Adrenal gland (tissue), 12 donors: Measurements from ENCODE around the gene DCAF6. TPM values are rescaled to one million over a fixed set of nuclear protein-coding genes. Genes with fewer than 3 reads are reported as not detected.

Experiments
- DNase-seq, 7 donors: peaks; one replicate each; pipeline ENCODE4 v3.0.0-alpha.2; 2019 to 2020
- H3K27ac ChIP-seq, 5 donors: fragments of 200-600 bp; sonication (generic) in 4 of 5; 1 replicate in 3 of 5; 2 replicates in 2 of 5; pipeline versions ENCODE4 v1.5.1 to v1.8.0; 2016 to 2020; ENCODE audit warnings: mild to moderate bottlenecking in 1 of 5
- H3K27me3 ChIP-seq: fragments of 200-600 bp; 2 replicates; pipeline ENCODE4 v1.8.0; 2021
- H3K36me3 ChIP-seq, 2 donors: fragments of 200-600 bp; replicated peaks in 1 of 2; 1 replicate in 1 of 2; 2 replicates in 1 of 2; pipeline versions ENCODE4 v1.5.1 to v1.8.0; 2018 to 2022
- H3K4me1 ChIP-seq, 2 donors: fragments of 200-600 bp; replicated peaks in 1 of 2; 1 replicate in 1 of 2; 2 replicates in 1 of 2; pipeline versions ENCODE4 v1.5.1 to v1.8.0; 2018 to 2021
- H3K4me3 ChIP-seq, 4 donors: fragments of 200-600 bp; sonication (generic) in 3 of 4; one replicate each; pipeline ENCODE4 v1.5.1; 2016 to 2018
- H3K9me3 ChIP-seq, 3 donors: fragments of 200-600 bp; sonication (generic) in 1 of 3; replicated peaks in 1 of 3; 1 replicate in 2 of 3; 2 replicates in 1 of 3; pipeline versions ENCODE4 v1.5.1 to v1.8.0; 2016 to 2021
- CTCF ChIP-seq, 6 experiments: fragments of 450-650 bp in 4 of 6; fragments of 200-600 bp in 2 of 6; sonication (generic) in 1 of 6; IDR thresholded peaks; 1 replicate in 5 of 6; 2 replicates in 1 of 6; pipeline versions ENCODE4 v1.5.1 to v1.8.0; 2016 to 2021; ENCODE audit warnings: antibody characterized with exemption in 6 of 6, mild to moderate bottlenecking in 2 of 6, moderate library complexity in 1 of 6
- POLR2A ChIP-seq, 2 donors: fragments of 450-650 bp; IDR thresholded peaks; one replicate each; pipeline ENCODE4 v1.6.1; 2017; ENCODE audit warnings: antibody characterized with exemption in 2 of 2, mild to moderate bottlenecking in 2 of 2, moderate library complexity in 1 of 2
- WGBS, 4 donors: extraction: QIAGEN DNeasy Blood & Tissue Kit in 2 of 4; methylation state at CpG; one replicate each; pipeline versions ENCODE4 v1.1.5 to v1.1.7; 2013 to 2017; 5-methylcytosine and 5-hydroxymethylcytosine counted together
- intact Hi-C, 2 donors: fragments of 100-400 bp; cut with DNase I; formaldehyde crosslinking; loops; one replicate each; pipeline versions ENCODE4 v1.14.1 to v1.15.0; 2022 to 2023
- polyA plus RNA-seq, 3 donors: library from polyadenylated mRNA; stranded (reverse); fragments of 200-250 nt in 2 of 3; fragments of 350-450 nt in 1 of 3; fragmentation: Illumina TruSeq in 1 of 3; extraction: RNeasy Lipid Tissue Mini Kit (QIAGEN cat#74804) in 1 of 3; gene quantifications; one replicate each; pipeline ENCODE4 v1.2.3, GENCODE V29; 2013 to 2014
- total RNA-seq, 9 donors: library from RNA; depleted of rRNA in 4 of 9; stranded (reverse); fragments of >200 nt in 4 of 9; fragments of 120-200 nt in 1 of 9; fragmentation: NEBNext Ultra II Directional in 1 of 9; extraction: Animal tissue kit (Norgen Biotek cat#: 25700) in 1 of 9; gene quantifications; one replicate each; pipeline versions ENCODE4 v1.1.0 to v1.2.4, GENCODE V29; 2013 to 2023
- donor health status: healthy with polysubstance abuse.
- donor health status: Bipolar disorder and iron deficiency.
- donor health status: DM: yes; HTN: yes; CAD: no.
- donor health status: DM: no; HTN: no; CAD: no.
- donor health status: DM: no; HTN: no; CAD: no.
- donor health status: DM: yes; HTN: yes; CAD: no.

Gene DCAF6
- total and polyA plus RNA-seq, 12 donors: 46.4 to 160 (median 90.5) TPM

GRCh38 chr1:167910530-167910929, 26.0 kb upstream of the DCAF6 start:
- WGBS, 4 donors: 81 to 88% (median 87%) methylated on average over 2 of the region's 2 CpGs
- TF ChIP-seq CTCF (IDR thresholded peaks at IDR 0.05) (no peak), POLR2A (IDR thresholded peaks at IDR 0.05) (no peak)
- no peaks in the 10 kb centered on the region for H3K4me1 ChIP-seq
- no peaks in the 10 kb centered on the region for H3K9me3 ChIP-seq
- no peak for DNase-seq
- intact Hi-C loops: no loop called here
- H3K27ac ChIP-seq: no peak overlapping the region
- no peaks in the 10 kb centered on the region for H3K27me3 ChIP-seq
- H3K36me3 ChIP-seq: no peaks in the 10 kb centered on the region
- no peak overlapping the region for H3K4me3 ChIP-seq

GRCh38 chr1:167911413-167911812, 25.1 kb upstream of the DCAF6 start:
- Histone ChIP-seq H3K27ac (no peak overlapping the region), H3K36me3 (no peaks in the 10 kb centered on the region), H3K4me3 (no peak overlapping the region), H3K4me1 (no peaks in the 10 kb centered on the region), H3K9me3 (no peaks in the 10 kb centered on the region), H3K27me3 (no peaks in the 10 kb centered on the region)
- intact Hi-C loops: no loop called here
- WGBS, 4 donors: 74 to 82% (median 75%) methylated on average over 8 of the region's 8 CpGs
- no peak for TF ChIP-seq POLR2A (IDR thresholded peaks at IDR 0.05)
- no peak for TF ChIP-seq CTCF (IDR thresholded peaks at IDR 0.05)
- no peak for DNase-seq

GRCh38 chr1:167912294-167912693, 24.2 kb upstream of the DCAF6 start:
- Histone ChIP-seq H3K27ac (no peak overlapping the region), H3K4me1 (no peaks in the 10 kb centered on the region), H3K27me3 (no peaks in the 10 kb centered on the region), H3K9me3 (no peaks in the 10 kb centered on the region), H3K4me3 (no peak overlapping the region), H3K36me3 (no peaks in the 10 kb centered on the region)
- intact Hi-C loops: no loop called here
- no peak for DNase-seq
- WGBS, 4 donors: 60 to 68% (median 64%) methylated on average over 7 of the region's 7 CpGs
- no peak for TF ChIP-seq POLR2A (IDR thresholded peaks at IDR 0.05)
- TF ChIP-seq CTCF (IDR thresholded peaks at IDR 0.05): no peak

- no peak for DNase-seq
- H3K9me3 ChIP-seq: no peaks in the 10 kb centered on the region
- no peak within 1 kb of the TSS for H3K4me3 ChIP-seq
- H3K4me1 ChIP-seq: no peaks in the 10 kb centered on the region
- intact Hi-C loops: no loop called here
- H3K36me3 ChIP-seq: no peaks in the 10 kb centered on the region
- TF ChIP-seq POLR2A (IDR thresholded peaks at IDR 0.05): no peak
- no peak within 1 kb of the TSS for H3K27ac ChIP-seq
- H3K27me3 ChIP-seq: no peaks in the 10 kb centered on the region
- WGBS, 4 donors: 92 to 95% (median 92%) methylated on average over 9 of the region's 9 CpGs
These were observed 22.5 kb upstream of the DCAF6 start, which contains the start of gene ADCY10 for GRCh38 chr1:167913895-167914496. ADCY10 (minus strand) TSS chr1:167914134; CDS start chr1:167905140, 8,994 bp downstream.

GRCh38 chr1:167915569-167915968, 20.9 kb upstream of the DCAF6 start:
- Histone ChIP-seq H3K9me3 (no peaks in the 10 kb centered on the region), H3K4me3 (no peak overlapping the region), H3K4me1 (no peaks in the 10 kb centered on the region), H3K27ac (no peak overlapping the region), H3K36me3 (no peaks in the 10 kb centered on the region), H3K27me3 (no peaks in the 10 kb centered on the region)
- no peak for DNase-seq
- TF ChIP-seq POLR2A (IDR thresholded peaks at IDR 0.05) (no peak), CTCF (IDR thresholded peaks at IDR 0.05) (no peak)
- 95 to 98% (median 96%) methylated on average over 8 of the region's 8 CpGs for WGBS, 4 donors
- intact Hi-C loops: no loop called here
